GM12864 (cell line): ENCODE measurements around the gene TAF11L4.
"Not testable (repeated sequence)": the region's sequence is repeated elsewhere in the genome, so short reads cannot be mapped to it uniquely, and the experiment has no call there.

ENCODE experiments used
- DNase-seq: peaks from one replicate; pipeline ENCODE4 v3.0.0-alpha.2; 2011; ENCODE audit warnings: low read depth
- H3K4me3 ChIP-seq: 2 replicates; pipeline ENCODE4 v1.5.1; 2011; ENCODE audit warnings: mild to moderate bottlenecking, low read depth, low read length, control low read depth
- TF ChIP-seq, protein P1 (sequence below): IDR thresholded peaks from 2 replicates; pipeline ENCODE4 v1.5.1; 2011; ENCODE audit warnings: low read depth, mild to moderate bottlenecking, moderate library complexity, low read length, control low read depth, inconsistent platforms; ENCODE audit errors: missing control alignments

Gene TAF11L4

DNA sequence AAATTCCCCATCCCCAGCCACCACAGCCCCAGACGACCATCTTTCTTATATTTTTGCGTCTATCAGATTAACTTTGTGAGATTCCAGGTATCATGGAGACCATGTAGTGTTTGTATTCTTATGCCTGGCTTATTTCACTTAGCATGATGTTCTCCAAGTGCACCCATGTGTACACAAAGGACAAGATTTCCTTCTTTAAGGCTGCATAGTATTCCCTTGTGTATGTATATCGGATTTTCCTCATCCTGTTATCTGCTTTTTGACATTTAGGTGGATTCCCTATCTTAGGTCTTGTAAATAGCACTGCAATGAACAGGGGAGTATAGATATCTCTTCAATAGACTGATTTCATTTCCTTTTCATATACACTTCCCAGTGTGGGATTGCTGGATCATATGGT lies 28.8 kb upstream of the TAF11L4 start:
- no peak for DNase-seq
- H3K4me3 ChIP-seq: no peak overlapping the region
- TF ChIP-seq, protein P1, sequence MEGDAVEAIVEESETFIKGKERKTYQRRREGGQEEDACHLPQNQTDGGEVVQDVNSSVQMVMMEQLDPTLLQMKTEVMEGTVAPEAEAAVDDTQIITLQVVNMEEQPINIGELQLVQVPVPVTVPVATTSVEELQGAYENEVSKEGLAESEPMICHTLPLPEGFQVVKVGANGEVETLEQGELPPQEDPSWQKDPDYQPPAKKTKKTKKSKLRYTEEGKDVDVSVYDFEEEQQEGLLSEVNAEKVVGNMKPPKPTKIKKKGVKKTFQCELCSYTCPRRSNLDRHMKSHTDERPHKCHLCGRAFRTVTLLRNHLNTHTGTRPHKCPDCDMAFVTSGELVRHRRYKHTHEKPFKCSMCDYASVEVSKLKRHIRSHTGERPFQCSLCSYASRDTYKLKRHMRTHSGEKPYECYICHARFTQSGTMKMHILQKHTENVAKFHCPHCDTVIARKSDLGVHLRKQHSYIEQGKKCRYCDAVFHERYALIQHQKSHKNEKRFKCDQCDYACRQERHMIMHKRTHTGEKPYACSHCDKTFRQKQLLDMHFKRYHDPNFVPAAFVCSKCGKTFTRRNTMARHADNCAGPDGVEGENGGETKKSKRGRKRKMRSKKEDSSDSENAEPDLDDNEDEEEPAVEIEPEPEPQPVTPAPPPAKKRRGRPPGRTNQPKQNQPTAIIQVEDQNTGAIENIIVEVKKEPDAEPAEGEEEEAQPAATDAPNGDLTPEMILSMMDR: no peak

GRCh38 chr5:17497446-17497845 lies 24.2 kb upstream of the TAF11L4 start:
- H3K4me3 ChIP-seq: no peak overlapping the region
- no peak for DNase-seq
- TF ChIP-seq, protein P1: no peak

GRCh38 chr5:17497931-17498330 lies 23.7 kb upstream of the TAF11L4 start, which contains the start of gene TAF11L2:
Gene TAF11L2 (plus strand): TSS chr5:17498231.
- not testable (repeated sequence) for H3K4me3 ChIP-seq, DNase-seq

DNA sequence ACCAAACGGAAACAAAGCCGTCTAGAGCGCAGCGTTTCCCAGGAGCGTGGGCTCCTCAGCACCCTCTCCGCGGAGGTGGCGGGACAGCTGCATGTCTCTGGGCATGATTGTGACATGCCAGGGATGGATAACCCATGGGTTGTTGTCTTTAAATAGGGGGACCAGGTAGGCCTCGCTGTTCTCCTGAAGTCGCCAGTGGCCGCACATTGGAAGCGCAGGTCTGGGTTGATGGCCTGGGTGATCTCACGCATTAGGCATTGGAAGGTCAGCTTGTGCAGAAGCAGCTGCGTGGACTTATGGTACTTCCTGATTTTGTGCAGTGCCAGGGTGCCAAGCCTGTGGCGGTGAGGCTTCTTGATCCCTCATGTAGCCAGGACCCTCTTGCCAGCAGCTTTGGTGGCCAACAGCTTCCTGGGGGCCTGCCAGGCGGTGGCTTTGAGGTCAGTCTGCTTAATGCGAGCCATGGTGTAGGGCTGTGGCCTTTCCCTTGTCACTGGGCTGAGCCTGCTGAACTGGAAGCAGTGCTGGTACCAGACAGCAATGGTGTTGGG lies 9.8 kb upstream of the TAF11L4 start:
- H3K4me3 ChIP-seq: no peak overlapping the region
- TF ChIP-seq, protein P1: no peak
- DNase-seq: no peak

DNA sequence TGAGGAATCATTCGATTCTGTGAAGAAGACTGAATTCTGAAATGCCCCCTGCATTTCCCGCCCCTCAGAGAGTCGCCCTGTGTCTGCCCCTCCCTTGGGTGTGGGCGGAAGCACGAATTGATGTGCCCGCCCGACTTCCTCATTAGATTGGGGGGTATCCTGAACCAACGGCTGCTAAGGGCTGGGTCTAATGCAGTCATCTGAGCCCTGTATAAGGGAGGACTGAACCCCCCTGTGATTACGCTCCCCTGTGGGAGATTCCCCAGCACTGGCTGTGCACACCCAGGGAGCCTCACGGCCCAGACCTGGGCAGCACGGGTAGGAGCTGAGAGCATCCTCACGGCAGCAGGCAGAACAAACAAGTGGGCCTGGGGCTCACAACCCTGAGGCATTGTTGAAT lies 4.1 kb upstream of the TAF11L4 start:
- H3K4me3 ChIP-seq, DNase-seq: not testable (repeated sequence)

DNA sequence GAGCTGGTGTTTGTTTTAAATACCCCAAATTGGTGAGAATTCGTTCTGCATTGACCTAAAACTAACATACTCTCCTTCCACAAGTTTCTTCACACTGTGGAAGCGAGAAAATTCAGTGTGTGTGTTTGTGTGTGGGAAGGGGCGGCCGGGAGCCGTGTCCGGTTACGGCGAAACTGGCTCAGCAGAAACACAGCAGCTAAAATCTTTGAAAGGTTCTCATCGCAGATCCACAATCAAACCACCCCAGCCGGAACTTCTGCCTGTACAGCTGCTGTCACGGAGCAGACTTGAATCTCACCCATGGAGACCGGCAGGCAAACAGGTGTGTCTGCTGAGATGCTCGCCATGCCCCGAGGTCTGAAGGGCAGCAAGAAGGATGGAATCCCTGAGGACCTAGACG lies 3.5 kb upstream of the TAF11L4 start, which contains the start of gene TAF11L3:
TAF11L3 (plus strand) TSS at position 301 of the 400 bp plus-strand sequence.
- H3K4me3 ChIP-seq, DNase-seq: not testable (repeated sequence)

DNA sequence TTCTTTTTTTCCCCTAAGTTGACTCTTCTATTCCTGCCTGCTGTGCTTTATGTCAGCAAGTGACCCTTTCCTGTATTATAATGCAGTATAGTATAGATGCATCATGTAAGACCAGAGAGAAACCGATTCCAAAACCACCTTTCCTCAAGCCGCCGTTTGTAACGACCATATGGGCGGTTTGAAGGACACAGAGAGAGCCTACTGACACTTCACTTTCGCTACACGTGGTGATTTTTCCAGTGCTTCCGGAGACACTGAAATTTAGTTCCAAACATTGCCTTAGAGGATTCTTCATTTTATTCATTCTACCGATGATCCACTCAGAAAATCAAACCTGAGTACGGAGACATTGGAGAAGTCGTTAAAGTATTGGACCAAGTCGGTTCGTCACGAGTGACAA lies 2.1 kb upstream of the TAF11L4 start:
- DNase-seq, H3K4me3 ChIP-seq: not testable (repeated sequence)

DNA sequence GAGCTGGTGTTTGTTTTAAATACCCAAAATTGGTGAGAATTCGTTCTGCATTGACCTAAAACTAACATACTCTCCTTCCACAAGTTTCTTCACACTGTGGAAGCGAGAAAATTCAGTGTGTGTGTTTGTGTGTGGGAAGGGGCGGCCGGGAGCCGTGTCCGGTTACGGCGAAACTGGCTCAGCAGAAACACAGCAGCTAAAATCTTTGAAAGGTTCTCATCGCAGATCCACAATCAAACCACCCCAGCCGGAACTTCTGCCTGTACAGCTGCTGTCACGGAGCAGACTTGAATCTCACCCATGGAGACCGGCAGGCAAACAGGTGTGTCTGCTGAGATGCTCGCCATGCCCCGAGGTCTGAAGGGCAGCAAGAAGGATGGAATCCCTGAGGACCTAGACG lies 3.3 kb downstream of the TAF11L4 start, which contains the start of gene TAF11L5:
TAF11L5 (plus strand) TSS at position 301 of the 400 bp plus-strand sequence.
- not testable (repeated sequence) for H3K4me3 ChIP-seq

DNA sequence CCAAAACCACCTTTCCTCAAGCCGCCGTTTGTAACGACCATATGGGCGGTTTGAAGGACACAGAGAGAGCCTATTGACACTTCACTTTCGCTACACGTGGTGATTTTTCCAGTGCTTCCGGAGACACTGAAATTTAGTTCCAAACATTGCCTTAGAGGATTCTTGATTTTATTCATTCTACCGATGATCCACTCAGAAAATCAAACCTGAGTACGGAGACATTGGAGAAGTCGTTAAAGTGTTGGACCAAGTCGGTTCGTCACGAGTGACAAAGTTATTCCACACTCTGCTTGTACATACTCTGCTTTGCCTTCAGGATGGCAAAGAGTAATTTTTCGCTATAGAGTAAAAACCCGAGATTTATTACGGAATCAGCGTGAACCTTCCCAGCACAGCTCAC lies 4.9 kb downstream of the TAF11L4 start:
- DNase-seq, H3K4me3 ChIP-seq: not testable (repeated sequence)

More for the DNA sequence above, 3.3 kb downstream of the TAF11L4 start, which contains the start of gene TAF11L5:
- not testable (repeated sequence) for DNase-seq

GRCh38 chr5:17528369-17528768 lies 6.8 kb downstream of the TAF11L4 start, which contains the start of gene TAF11L6:
Gene TAF11L6 (plus strand): TSS chr5:17528669.
- not testable (repeated sequence) for DNase-seq, H3K4me3 ChIP-seq
